ENCODE data around the gene UTP20.
A peak's percentile ranks its signal among the peaks of the same experiment; 100 is the strongest.

The UTP20 gene

DNA sequence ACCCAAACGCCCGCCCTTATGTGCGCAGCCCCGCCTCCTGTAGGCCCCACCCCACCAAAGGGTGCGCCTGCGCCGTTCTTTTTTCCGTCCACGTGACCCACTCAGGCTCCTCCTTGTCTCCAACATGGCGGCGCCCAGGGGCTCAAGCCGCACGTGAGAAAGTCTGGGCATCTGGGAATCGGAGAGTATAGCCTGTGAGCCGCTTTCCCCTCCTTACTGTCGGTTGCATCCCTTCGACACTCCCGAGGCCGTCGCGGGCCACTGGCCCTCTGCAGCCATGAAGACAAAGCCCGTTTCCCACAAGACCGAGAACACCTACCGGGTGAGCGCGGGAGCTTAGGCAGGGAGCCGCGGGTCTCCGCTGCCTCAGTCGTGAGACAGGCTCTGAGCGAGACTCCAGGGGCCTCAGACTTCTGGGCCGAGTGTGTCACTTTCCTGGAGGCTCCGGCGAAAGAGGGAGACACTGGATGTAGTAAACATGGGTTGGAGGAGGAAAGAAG is at the start of gene UTP20:
UTP20 (plus strand) TSS at position 100 of the 500 bp plus-strand sequence; CDS start at position 278, 178 bp downstream.
- DNase-seq (ENCODE audit: low read depth, low spot score): peak; percentile 63

DNA sequence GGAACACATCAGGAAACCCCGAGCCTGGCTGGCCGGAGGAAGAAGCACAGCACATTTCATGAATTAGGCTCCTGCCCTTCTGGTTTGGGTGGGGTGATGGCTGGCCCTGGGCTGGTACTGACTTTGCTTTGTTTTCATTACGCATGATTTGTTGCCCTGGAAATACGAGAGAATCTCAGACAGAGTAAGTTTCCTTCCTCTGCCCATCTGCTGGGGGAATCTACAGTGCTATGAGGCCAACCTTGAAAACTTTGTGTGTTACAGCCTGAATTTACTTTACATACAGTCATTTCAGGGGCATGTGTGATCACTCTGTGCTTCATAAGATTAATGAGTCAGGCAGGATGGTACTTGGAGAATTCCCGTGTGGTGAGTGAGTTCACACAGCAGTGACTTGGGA is 49.4 kb upstream of the UTP20 start:
- DNase-seq (ENCODE audit: low read depth, low spot score): no peak

DNA sequence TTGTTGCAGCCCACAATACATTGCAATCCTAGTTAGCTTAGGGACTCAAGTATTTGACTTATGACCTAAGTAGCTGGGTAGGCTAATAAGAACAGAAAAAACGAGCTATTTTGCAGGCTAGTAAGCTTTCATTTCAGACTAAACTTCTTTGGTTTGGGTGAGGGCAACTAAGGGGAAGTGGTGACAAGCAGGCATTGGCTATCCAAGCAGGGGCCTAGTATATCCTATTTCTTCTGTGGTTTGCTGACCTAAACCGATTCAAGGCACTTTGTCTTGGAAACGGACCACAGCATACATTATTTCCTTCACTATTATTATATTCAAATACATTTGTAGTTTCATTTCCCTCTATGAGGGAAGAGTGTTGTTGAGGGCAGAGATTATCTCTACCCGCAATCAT is 48.3 kb upstream of the UTP20 start:
- DNase-seq (ENCODE audit: low read depth, low spot score): no peak

DNA sequence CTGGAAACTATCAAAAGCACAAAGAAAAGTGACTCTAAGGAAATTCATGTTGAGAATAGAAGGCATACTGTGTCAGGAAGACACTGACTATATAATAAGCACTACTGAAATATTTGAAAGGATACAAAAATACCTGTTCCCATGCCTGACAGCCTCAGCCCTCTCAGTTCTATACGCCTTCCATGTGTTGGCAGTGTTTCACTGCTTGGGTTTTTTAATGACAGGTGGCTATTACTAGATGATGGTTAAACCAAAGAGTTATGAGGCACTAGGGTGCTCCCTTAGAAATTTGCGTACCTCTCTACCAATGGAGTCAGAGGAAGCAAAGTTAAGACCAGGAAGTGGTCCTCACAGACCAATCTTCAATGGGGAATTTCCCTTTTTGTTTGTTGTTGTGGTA is 44.2 kb upstream of the UTP20 start:
- DNase-seq (ENCODE audit: low read depth, low spot score): no peak

DNA sequence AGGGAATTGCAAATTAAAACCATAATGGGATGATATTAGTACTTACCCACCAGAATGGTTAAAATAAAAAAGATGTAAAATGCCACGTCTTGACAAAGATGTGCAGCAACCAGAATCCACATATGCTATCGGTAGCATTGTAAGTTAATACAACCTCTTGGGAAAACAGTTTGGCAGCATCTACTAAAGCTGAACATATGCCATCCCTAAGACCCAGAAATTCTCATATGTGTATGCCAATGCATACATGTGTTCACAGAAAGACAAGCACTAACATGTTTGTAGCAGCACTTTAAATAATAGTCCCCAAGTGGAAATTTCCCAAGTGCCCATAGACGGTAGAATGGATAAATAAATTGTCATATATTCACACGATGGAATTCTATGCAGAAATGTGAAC is 41.6 kb upstream of the UTP20 start:
- no peak for DNase-seq (ENCODE audit: low read depth, low spot score)

DNA sequence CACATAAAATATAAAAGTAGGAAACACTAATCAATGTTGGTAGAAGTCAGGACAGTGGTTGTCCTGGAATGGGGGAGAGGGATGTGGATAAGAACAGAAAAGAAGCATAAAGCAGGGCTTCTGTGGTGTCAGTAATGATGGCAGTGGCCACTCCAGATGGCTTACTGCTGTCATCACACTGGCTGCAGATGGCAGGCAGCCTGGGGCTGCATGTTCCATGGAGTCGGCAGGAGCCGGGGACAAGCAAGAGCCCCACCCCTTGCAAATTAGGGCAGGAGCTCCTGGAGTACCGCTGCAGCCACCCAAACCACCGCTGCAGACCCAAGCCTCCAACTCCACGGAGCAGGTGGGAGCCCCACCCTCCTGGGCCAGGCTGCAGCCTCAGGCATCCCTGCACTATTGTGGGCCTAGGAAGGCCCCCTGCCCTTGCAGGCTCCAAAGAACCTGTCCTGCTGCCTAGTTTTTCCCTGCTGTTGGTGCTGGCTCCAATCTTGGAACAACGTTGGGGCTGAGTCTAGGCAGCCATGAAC is 41.0 kb upstream of the UTP20 start:
- no peak for DNase-seq (ENCODE audit: low read depth, low spot score)

DNA sequence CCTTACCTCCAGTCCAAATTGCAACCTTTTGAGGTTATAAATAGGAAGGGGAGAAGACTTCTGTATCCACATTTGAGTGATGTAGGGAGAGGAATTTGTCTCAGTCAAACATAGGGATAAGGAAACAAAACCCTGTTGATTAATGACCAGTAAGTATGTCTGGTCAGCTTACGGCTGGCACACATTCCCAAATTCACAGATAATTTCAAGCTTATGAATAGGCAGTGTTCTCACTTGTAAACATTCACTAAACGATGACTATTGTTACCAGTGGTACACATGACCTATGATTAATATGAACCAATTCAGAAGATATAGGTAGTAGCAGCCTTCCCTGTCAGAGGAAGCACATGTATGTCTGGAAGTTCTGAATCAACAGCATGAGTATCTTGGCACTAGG is 36.8 kb upstream of the UTP20 start:
- DNase-seq (ENCODE audit: low read depth, low spot score): no peak

DNA sequence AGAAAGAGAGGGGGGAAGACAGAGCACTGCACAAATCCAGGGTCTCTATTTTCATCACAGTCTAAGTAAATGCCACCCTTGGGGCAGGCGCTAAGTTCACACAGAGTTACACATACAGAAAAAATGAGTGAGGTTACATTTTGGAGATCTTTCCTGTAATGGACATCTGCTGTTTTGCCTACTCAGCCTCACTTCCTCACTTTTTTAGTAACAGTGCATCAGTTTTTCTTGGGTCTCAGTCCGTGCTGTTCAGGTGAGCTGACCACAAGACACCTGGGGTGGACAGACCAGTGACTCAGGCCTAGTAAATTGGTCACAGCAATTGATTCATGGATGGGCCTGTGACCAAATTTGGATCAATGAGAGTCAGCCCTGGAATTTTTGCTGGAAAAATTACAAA is 36.3 kb upstream of the UTP20 start:
- DNase-seq (ENCODE audit: low read depth, low spot score): no peak

DNA sequence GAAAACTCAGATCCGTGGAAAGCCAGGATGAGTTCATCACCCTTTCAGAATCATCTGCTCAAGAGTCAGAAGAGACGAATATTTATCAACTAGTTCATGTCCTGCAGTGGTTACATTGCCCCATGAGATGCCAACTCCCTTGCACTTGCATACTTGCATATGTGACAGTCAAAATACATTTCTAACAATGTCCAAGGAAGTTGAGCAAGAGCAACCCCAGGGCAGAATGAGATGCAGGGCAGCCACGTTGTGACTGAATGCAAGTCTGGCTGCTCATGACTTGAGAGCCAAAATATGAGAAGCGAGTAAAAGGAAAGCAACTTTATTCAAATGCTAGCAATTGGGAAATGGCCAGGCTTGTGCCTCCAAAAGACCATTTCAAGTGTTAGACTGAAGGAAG is 23.6 kb upstream of the UTP20 start:
- DNase-seq (ENCODE audit: low read depth, low spot score): no peak

DNA sequence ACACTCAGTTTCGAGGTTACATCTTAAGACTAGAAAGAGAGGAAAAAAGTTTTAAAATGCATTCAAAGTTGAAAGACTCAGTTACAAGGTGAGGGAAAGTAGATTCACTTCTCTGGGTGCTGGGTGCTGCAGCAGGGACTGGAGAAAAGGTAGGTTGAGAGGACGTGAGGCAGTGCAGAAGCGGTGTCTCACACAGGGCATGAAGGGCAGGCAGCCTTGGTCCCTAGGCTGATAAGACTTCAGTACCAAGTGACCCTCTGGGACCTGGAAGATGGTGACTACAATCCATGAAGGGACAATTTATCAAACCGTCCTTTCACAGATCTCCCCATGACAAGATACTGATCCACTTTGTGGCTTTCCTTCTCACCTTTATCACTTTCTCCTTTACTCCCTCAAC is 22.5 kb upstream of the UTP20 start:
- DNase-seq (ENCODE audit: low read depth, low spot score): no peak

DNA sequence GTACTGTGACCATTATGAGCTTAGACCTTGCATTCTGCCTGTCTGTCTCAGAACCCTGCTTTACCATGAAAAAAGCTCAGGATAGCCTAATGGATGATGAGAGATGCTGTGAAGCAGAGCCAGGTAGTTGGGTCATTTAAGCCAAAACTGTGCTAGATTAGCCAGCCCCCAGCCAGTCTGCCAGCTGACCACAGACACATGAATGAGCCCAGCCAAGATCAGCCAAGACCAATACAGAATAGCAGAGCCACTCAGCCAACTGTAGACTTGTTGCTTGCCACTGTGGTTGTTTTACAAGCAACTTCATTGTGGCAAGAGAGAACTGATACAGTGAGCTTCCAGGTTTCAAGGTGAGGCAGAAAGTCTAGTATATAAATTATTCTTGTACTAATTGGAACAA is 12.8 kb upstream of the UTP20 start:
- DNase-seq (ENCODE audit: low read depth, low spot score): no peak

DNA sequence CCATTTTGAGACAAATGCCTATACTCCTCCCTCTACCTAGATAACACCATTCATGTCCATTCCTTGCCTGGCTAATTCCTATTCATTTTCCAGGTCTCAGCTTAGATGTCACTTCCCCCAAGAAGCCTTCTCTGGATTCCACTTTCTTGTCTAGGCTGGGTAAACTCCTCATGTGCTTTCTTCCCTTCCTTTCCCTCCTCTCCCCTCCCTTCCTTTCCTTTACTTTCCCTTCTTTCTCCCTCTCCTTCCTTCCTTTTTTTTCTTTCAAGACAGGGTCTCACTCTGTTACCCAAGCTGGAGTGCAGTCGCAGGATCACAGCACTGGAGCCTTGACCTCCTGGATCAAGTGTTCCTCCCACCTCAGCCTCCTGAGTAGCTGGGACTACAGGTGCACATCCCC is 3.5 kb upstream of the UTP20 start:
- no peak for DNase-seq (ENCODE audit: low read depth, low spot score)

DNA sequence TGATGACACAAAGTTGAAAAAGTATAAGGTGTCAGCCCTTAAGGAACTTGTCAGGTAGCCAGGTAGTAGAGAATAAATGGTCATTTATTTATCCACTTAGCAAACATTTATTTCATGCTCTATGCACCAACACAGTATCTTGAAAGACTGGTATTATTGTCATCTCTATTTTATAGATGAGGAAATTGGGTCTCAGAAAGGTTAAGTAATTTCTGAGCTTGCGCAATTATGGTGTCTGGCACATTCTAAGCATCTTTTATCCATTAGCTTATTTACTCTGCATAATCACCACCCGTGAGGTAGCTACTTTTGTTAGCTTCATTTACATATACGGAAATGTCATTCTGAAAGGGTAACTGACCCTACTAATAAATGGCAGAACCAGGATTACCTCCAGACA is 2.5 kb upstream of the UTP20 start:
- no peak for DNase-seq (ENCODE audit: low read depth, low spot score)

DNA sequence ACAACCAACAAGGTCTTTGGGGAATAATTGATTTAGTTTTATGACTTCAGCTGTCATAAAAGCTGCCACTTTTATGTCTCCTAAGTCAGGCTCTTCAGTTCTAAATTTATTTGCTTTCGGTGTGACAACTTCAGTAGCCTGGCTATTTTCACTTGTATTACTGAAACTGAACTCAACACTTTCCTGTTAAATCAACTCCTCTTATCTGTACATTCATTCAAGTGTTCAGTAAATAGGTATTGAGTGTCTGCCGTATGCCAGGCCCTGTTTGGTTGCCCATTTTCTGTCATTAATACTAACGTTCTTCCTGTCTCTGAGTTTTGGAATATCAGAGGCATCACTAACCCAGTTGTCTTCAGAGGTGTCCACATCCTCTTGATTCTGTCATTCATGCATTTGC is 7.5 kb downstream of the UTP20 start:
- no peak for DNase-seq (ENCODE audit: low read depth, low spot score)

DNA sequence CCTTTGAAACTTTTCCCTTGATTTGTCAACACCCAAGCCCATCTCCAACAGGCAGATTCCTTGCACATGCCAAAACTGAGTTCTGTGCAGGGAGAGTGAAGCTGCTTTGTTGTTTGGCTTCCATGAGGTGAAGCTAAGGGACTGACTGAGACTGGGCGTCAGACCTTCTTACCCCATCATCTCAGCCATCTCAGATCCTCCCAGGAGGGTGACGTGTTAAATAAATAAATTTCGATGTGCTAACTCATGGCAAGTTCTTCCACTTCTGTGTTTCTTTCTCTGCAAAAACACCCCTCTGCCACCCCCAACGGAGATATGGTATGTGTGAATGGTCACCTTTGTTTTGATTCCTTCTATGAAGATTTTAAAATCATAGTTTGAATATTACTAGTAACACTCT is 17.8 kb downstream of the UTP20 start:
- DNase-seq (ENCODE audit: low read depth, low spot score): no peak

DNA sequence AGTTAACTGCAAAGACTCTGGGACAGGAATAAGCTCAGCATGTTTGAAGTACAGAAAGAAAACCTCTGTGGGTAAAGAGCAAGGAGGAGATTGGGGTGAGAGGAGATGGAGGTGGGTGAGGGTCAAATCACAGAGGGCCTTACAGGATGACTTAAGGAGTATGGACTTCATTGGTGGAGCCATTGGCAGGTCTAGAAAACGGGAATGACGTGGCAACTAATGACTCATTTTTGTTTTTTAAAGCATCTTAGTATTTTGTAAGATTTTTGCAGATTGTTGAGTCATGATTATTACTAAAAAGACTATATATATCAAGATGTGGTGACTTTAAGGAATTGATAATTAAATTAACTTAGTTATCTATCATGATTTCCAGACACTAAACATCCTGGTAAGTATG is 18.5 kb downstream of the UTP20 start:
- DNase-seq (ENCODE audit: low read depth, low spot score): no peak

DNA sequence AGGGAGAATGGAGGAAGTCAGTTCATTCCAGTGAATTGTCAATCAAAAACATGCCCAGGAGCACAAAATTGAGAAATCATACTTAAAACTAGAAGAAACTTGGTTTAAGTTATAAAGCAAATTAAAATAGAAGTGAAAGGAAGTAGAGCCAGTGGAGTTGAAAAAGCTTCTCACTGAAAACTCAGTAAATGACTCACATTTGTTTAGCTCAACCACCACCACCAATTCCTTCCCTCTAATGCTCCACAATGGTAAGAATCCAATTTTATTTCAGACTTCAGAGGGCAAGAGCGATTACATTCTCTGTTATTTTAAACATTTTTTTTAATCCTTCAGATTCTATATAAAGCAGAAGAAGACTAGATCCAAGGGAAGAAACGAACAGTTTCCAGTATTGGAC is 19.4 kb downstream of the UTP20 start:
- no peak for DNase-seq (ENCODE audit: low read depth, low spot score)

DNA sequence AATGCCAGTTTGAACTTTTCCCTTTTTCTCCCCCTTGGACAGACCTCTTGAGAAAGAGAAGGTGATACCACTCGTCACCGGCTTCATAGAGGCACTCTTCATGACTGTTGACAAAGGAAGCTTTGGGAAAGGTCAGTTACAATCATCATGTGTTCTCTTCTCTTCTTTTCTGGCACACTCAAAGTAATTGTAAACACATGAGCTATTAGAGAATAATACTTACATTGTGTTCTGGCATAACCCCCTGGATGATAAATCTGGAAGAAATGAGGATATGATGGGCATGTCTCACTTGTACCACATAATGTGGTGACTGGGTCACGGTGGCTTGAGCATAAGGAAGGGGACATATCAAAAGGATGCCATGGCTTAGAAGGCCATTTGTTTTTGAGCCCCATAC is 20.0 kb downstream of the UTP20 start:
- DNase-seq (ENCODE audit: low read depth, low spot score): no peak

DNA sequence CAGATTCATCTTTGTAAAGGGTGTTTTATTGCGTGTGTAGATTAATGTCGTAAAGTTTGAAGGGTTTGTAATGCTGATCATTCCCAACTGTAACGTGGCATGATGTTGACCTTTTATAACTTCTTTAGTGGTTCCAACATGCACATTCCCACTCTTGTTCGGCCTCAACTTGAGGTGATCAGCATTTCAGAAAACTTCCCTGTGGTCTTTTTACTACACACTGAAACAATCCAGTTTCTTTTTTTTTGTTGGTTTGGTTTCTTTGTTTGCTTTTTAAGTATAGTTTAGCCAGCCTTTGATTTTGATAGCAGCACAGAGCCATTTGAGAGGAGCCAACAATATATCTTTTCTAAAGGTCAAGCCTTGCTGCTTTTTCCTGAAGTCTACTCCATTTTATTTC is 22.8 kb downstream of the UTP20 start:
- DNase-seq (ENCODE audit: low read depth, low spot score): no peak

DNA sequence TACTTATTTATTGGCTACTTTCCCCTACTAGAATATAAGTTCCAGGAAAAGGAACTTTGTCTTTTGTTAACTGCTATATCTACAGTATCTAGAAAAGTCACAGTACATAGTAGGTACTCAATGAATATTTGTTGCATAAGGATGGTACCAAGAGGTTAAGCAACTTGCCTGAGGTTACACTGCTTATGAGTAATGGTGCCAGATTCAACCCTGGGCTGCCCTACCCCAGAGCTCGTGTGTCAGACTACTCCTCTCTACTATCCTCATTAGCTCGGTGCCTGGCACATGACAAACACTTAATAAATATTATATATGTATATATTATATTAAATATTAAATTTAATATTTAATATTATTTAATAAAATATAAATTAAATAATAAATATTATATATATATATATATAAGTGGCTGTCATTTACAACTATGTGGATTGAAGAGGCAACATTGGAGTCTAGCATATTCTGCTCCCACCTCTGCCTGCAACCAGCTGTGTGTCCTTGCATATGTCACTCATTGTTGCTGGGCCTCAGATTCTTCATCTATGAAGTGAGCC is 25.4 kb downstream of the UTP20 start:
- DNase-seq (ENCODE audit: low read depth, low spot score): no peak

DNA sequence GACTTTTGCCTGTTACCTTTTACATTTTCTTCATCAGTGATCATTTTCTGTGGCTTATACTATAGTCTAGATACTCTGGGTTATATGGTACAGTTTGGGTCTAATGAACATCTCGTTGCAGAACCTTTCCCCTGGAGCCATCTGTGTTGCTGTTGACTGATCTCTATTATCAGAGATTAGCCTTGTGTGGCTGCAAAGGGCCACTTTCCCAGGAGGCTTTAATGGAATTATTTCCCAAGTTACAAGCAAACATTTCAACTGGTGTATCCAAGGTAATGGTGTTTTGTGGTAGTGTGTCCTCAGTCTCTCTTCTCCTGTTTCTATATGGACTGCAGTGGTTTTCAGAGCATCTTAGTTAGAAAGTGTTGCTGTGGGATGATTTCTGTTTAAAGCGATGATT is 25.9 kb downstream of the UTP20 start:
- no peak for DNase-seq (ENCODE audit: low read depth, low spot score)

DNA sequence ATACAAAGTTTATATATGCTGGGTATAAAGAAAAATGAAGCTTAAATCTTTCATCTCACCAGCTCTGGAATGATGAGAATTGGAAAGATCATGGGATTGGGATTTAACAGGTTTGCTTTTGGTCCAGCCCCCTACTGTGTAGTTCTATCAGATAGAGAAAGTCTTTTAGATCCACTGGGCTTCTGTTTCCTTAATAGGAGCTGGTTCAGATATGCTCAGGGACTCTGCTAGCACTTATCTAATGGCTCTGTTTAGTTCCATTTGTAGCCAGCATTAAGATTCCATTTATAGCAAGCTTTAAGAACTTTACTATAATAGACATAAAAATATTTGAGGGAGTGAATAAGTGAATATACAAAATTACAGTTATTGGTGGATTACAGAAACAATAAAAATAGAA is 42.6 kb downstream of the UTP20 start:
- DNase-seq (ENCODE audit: low read depth, low spot score): no peak

DNA sequence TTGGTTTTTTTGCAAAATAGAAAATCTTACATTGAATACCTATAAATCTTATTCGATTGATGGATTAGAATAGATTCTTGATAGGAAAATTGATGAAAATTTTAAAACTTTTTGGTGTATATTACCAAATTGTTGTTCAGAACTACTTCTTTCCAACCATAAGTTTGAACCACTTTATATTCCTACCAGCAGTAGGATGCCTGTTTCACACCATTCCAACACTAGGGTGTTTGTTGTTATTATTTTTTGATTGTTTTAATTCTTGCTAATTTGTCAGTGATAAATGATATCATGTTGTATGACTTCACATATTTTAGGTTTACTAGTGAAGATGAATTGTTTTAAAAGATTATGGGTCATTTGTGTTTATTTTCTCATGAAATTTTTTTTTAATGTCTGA is 43.4 kb downstream of the UTP20 start:
- DNase-seq (ENCODE audit: low read depth, low spot score): no peak

DNA sequence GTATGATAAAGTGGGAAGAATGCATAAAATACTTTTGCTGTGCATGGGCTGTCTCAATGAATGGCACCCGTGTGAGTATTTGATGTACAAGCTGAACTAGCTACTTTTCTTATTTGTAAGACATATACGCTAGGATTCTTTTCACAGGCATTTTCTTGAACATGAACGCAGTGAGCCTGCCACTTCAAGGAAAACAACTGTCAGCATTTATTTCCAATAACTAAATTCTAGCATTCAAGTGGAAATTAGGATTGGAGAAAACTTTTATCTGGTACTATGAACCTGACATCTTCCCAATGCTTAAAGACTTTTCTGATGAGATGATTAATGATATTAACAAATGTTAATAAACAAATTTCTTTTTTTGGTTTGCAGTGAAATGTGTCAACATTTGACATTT is 45.7 kb downstream of the UTP20 start:
- no peak for DNase-seq (ENCODE audit: low read depth, low spot score)
